Liver (tissue), 9 donors: ENCODE data around the gene XNDC1N. TPM values are rescaled to one million over a fixed set of nuclear protein-coding genes. Genes with fewer than 3 reads are reported as not detected.

Source experiments
- DNase-seq: peaks from one replicate; pipeline ENCODE4 v3.0.0-alpha.2; 2017; ENCODE audit warnings: low spot score
- H3K27ac ChIP-seq, 2 donors: one replicate each; pipeline ENCODE4 v1.7.0; 2013; ENCODE audit warnings: inconsistent platforms in 2 of 2, low read length in 2 of 2, control low read depth in 1 of 2, low read depth in 1 of 2, mild to moderate bottlenecking in 1 of 2
- H3K27me3 ChIP-seq, 4 donors: one replicate each; pipeline versions ENCODE4 v1.6.1 to v1.7.0; 2013; ENCODE audit warnings: low read length in 3 of 4, inconsistent platforms in 1 of 4, mild to moderate bottlenecking in 1 of 4, moderate library complexity in 1 of 4; ENCODE audit not compliant: control insufficient read depth in 4 of 4, insufficient read depth in 4 of 4
- H3K36me3 ChIP-seq, 4 donors: one replicate each; pipeline versions ENCODE4 v1.6.1 to v1.7.0; 2013; ENCODE audit warnings: low read length in 3 of 4, mild to moderate bottlenecking in 3 of 4, low read depth in 1 of 4, moderate library complexity in 1 of 4; ENCODE audit not compliant: control insufficient read depth in 4 of 4, insufficient read depth in 3 of 4
- H3K4me1 ChIP-seq, 4 donors: one replicate each; pipeline versions ENCODE4 v1.6.1 to v1.7.0; 2013; ENCODE audit warnings: low read length in 3 of 4, mild to moderate bottlenecking in 3 of 4, moderate library complexity in 1 of 4; ENCODE audit not compliant: control insufficient read depth in 4 of 4, insufficient read depth in 4 of 4
- H3K4me3 ChIP-seq, 3 donors: one replicate each; pipeline versions ENCODE4 v1.6.1 to v1.7.0; 2013; ENCODE audit warnings: low read length in 3 of 3, control low read depth in 1 of 3, low read depth in 1 of 3, mild to moderate bottlenecking in 1 of 3
- H3K9ac ChIP-seq, 2 donors: one replicate each; pipeline ENCODE4 v1.7.0; 2013; ENCODE audit warnings: low read length in 2 of 2, mild to moderate bottlenecking in 2 of 2, moderate library complexity in 2 of 2, control low read depth in 1 of 2, low read depth in 1 of 2
- H3K9me3 ChIP-seq, 4 donors: one replicate each; pipeline versions ENCODE4 v1.6.1 to v1.7.0; 2013; ENCODE audit warnings: low read length in 3 of 4; ENCODE audit not compliant: control insufficient read depth in 4 of 4
- EGR1 ChIP-seq, 2 donors: IDR thresholded peaks; 2 replicates each; pipeline ENCODE4 v1.6.1; 2016 to 2018; ENCODE audit warnings: antibody characterized with exemption in 2 of 2, low read depth in 2 of 2
- FOXA1 ChIP-seq: IDR thresholded peaks from 2 replicates; pipeline ENCODE4 v1.6.1; 2016; ENCODE audit warnings: antibody characterized with exemption
- FOXA2 ChIP-seq: IDR thresholded peaks from 2 replicates; pipeline ENCODE4 v1.6.1; 2016; ENCODE audit warnings: antibody characterized with exemption
- HNF4A ChIP-seq, 2 donors: conservative IDR thresholded peaks; 2 replicates each; pipeline ENCODE4 v1.6.1; 2016; ENCODE audit warnings: antibody characterized with exemption in 2 of 2, mild to moderate bottlenecking in 2 of 2
- HNF4G ChIP-seq: IDR thresholded peaks from 2 replicates; pipeline ENCODE4 v1.6.1; 2016; ENCODE audit warnings: antibody characterized with exemption
- JUND ChIP-seq, 2 donors: IDR thresholded peaks; 2 replicates each; pipeline ENCODE4 v1.6.1; 2016; ENCODE audit warnings: antibody characterized with exemption in 2 of 2
- RXRA ChIP-seq, 2 donors: IDR thresholded peaks; 2 replicates each; pipeline ENCODE4 v1.6.1; 2017 to 2018; ENCODE audit warnings: antibody characterized with exemption in 2 of 2, mild to moderate bottlenecking in 1 of 2
- TAF1 ChIP-seq: conservative IDR thresholded peaks from 2 replicates; pipeline ENCODE4 v1.6.1; 2016; ENCODE audit warnings: antibody characterized with exemption, mild to moderate bottlenecking
- WGBS: extraction: QIAGEN DNeasy Blood & Tissue Kit; methylation state at CpG from one replicate; pipeline ENCODE4 v1.1.7; 2013; 5-methylcytosine and 5-hydroxymethylcytosine counted together
- polyA plus RNA-seq, 2 donors: library from polyadenylated mRNA; stranded (reverse) in 1 of 2; unstranded in 1 of 2; fragments of 200-250 nt in 1 of 2; fragments of >200 nt in 1 of 2; fragmentation: Nextera tagmentation in 1 of 2; extraction: Ambion mirVana in 1 of 2; gene quantifications; one replicate each; pipeline versions ENCODE4 v1.2.1 to v1.2.3, GENCODE V29; 2013 to 2015
- total RNA-seq, 2 donors: library from RNA; depleted of rRNA; stranded (reverse); fragments of >200 nt; gene quantifications; one replicate each; pipeline ENCODE4 v1.2.3, GENCODE V29; 2014
- TF ChIP-seq, protein P1 (sequence below): IDR thresholded peaks from 2 replicates; pipeline ENCODE4 v1.6.1; 2016; ENCODE audit warnings: antibody characterized with exemption
- TF ChIP-seq, protein P2 (sequence below): IDR thresholded peaks from 2 replicates; pipeline ENCODE4 v1.6.1; 2016; ENCODE audit warnings: antibody characterized with exemption
- TF ChIP-seq, protein P3 (sequence below): IDR thresholded peaks from 2 replicates; pipeline ENCODE4 v1.6.1; 2016; ENCODE audit warnings: antibody characterized with exemption
- donor health status: healthy.
- donor health status: healthy.
- donor health status: healthy.
- donor health status: healthy.
- donor health status: healthy.

The XNDC1N gene
- total and polyA plus RNA-seq, 4 donors: 0.59 to 7.9 (median 3.8) TPM

DNA sequence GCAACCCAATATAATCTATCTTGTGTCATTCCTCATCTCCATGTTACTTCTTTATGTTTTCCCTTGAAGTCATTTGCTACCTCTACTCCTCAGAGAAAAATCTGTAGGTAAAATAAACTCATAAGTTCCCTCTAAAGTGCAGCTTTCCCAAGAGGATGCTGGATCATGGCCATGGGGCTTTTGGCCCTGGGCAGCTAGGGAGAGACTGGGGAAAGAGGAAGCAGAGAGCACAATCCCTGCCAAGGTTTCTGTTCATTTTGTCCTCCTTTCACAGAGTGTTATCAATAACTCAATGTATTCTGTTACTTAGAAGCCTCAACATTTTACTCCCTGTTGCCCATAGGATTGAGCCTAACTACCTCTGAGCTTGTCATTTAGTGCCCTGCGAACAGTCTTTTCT lies 9.4 kb upstream of the XNDC1N start:
- Histone ChIP-seq H3K36me3 (no peaks in the 10 kb centered on the region), H3K27ac (no peak overlapping the region), H3K27me3 (no peaks in the 10 kb centered on the region), H3K4me3 (no peak overlapping the region), H3K4me1 (peaks cover 3 to 24% (median 18%) of the 10 kb centered on the region in 4 donors), H3K9me3 (no peaks in the 10 kb centered on the region), H3K9ac (peak overlapping the region in 1 of 2 donors; percentile 15)
- WGBS: 89% methylated on average over 1 of the region's 1 CpG
- DNase-seq: no peak
- TF ChIP-seq FOXA2 (no peak), HNF4A (conservative IDR thresholded peaks at IDR 0.05) (peak; percentile 13 to 37), HNF4G (no peak), RXRA (IDR thresholded peaks at IDR 0.05) (peak in 1 of 2 donors; percentile 31), TAF1 (no peak)
- TF ChIP-seq, protein P1, sequence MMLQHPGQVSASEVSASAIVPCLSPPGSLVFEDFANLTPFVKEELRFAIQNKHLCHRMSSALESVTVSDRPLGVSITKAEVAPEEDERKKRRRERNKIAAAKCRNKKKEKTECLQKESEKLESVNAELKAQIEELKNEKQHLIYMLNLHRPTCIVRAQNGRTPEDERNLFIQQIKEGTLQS: no peak

DNA sequence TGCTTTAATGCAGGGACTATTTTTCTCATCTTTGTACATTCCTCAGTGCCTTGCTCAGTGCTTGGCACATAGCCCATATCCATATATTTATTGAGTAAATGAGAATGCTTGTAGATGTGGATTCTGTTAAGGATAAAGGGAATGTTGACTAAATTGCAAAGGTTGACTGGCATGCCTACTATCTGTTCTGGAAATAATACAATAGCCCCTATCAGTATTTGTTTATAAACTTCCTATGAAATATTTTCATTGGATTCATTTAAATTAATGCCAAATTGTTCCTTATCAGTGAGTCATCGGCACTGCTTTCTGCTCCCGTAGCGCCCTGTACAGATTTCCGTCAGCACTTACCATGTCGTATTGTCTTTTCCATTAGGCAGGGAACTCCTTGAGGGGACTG lies 8.4 kb upstream of the XNDC1N start:
- no peaks in the 10 kb centered on the region for H3K27me3 ChIP-seq
- TF ChIP-seq EGR1 (IDR thresholded peaks at IDR 0.05; ENCODE audit: low read depth in 2 of 2) (no peak), JUND (IDR thresholded peaks at IDR 0.05) (no peak), FOXA1 (no peak), FOXA2 (no peak)
- TF ChIP-seq, protein P2, sequence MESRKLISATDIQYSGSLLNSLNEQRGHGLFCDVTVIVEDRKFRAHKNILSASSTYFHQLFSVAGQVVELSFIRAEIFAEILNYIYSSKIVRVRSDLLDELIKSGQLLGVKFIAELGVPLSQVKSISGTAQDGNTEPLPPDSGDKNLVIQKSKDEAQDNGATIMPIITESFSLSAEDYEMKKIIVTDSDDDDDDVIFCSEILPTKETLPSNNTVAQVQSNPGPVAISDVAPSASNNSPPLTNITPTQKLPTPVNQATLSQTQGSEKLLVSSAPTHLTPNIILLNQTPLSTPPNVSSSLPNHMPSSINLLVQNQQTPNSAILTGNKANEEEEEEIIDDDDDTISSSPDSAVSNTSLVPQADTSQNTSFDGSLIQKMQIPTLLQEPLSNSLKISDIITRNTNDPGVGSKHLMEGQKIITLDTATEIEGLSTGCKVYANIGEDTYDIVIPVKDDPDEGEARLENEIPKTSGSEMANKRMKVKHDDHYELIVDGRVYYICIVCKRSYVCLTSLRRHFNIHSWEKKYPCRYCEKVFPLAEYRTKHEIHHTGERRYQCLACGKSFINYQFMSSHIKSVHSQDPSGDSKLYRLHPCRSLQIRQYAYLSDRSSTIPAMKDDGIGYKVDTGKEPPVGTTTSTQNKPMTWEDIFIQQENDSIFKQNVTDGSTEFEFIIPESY: no peak
- TF ChIP-seq, protein P3, sequence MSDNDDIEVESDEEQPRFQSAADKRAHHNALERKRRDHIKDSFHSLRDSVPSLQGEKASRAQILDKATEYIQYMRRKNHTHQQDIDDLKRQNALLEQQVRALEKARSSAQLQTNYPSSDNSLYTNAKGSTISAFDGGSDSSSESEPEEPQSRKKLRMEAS: no peak
- TF ChIP-seq, protein P1: no peak
- H3K36me3 ChIP-seq: no peaks in the 10 kb centered on the region
- no peak overlapping the region for H3K27ac ChIP-seq
- DNase-seq: no peak
- 67% methylated on average over 5 of the region's 5 CpGs for WGBS
- H3K4me1 ChIP-seq: peaks cover 3 to 24% (median 18%) of the 10 kb centered on the region in 4 donors
- H3K9ac ChIP-seq: no peak overlapping the region
- H3K4me3 ChIP-seq: no peak overlapping the region
- no peaks in the 10 kb centered on the region for H3K9me3 ChIP-seq

DNA sequence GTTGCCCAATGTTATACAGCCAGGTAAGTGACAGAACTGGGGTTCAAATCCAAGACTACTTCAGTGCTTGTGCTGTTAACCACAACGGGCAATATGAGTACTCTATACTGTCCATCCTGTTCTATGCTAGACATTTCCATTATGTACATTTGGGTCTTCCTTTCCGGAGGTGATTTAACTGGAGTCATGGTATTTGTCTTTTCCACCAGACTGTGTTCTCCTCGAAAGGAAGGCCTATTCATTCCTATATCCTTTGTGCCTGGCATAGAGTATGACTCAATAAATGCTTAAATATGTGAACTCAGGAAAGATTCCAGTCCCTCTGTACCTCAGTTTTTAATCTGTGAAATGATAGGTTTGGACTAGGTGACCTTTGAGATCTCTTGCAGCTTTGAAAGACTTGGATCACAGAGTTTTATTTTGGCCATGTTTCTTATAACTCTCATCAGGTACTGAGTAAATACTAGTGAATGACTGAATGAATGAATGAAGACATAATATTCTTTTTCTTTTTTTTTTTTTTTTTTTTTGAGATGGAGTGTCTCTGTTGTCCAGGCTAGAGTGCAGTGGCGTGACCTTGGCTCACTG lies 7.0 kb upstream of the XNDC1N start:
- H3K27ac ChIP-seq: no peak overlapping the region
- no peaks in the 10 kb centered on the region for H3K36me3 ChIP-seq
- no peak for DNase-seq
- WGBS: 90% methylated on average over 4 of the region's 4 CpGs
- TF ChIP-seq HNF4A (conservative IDR thresholded peaks at IDR 0.05): peak in 1 of 2 donors; percentile 29
- TF ChIP-seq HNF4G: no peak
- no peaks in the 10 kb centered on the region for H3K9me3 ChIP-seq
- no peak overlapping the region for H3K4me3 ChIP-seq
- H3K9ac ChIP-seq: no peak overlapping the region
- peaks cover 6 to 29% (median 20%) of the 10 kb centered on the region in 4 donors for H3K4me1 ChIP-seq
- no peaks in the 10 kb centered on the region for H3K27me3 ChIP-seq
